Measurements from ENCODE around the gene TRIM33. TPM values are rescaled to one million over a fixed set of nuclear protein-coding genes. Genes with fewer than 3 reads are reported as not detected.

TRIM33 gene
- total and polyA plus RNA-seq, 2 of the 8 experiments (the other 6 are each of a cell fraction or from before 2014, with no cell fraction given) = 17.1 to 52.3 TPM

GRCh38 chr1:114540272-114540671 is 29.3 kb upstream of the TRIM33 start (continued):
- TF ChIP-seq RNF2 (IDR thresholded peaks at IDR 0.05; ENCODE audit: borderline replicate concordance, low read depth, low read length, missing control alignments, poor library complexity, severe bottlenecking) (no peak), ATF3 (IDR thresholded peaks at IDR 0.05; ENCODE audit: insufficient read depth, low read depth, low read length) (no peak)
